DND-41 (cell line): ENCODE results near the gene SMOC2.

Experiments used
- ATAC-seq: fragments of 200-7000 bp; cut with Tn5 transposase; 3 replicates; pipeline ENCODE4 v1.9.1; 2021; ENCODE audit warnings: low read depth; ENCODE audit not compliant: insufficient read depth
- DNase-seq: peaks from one replicate; pipeline ENCODE4 v3.0.0-alpha.2; 2020
- H2AFZ ChIP-seq: 2 replicates; pipeline ENCODE4 v1.6.0; 2012; ENCODE audit warnings: low read depth, low read length
- H3K27ac ChIP-seq: 2 replicates; pipeline ENCODE4 v1.5.1; 2012; ENCODE audit warnings: low read length, inconsistent platforms
- H3K27me3 ChIP-seq: fragments of 200-600 bp; sonication (generic); 2 replicates; pipeline ENCODE4 v1.6.0; 2012; ENCODE audit warnings: low read length, mild to moderate bottlenecking, inconsistent platforms; ENCODE audit not compliant: insufficient read depth, poor library complexity
- H3K36me3 ChIP-seq: 2 replicates; pipeline ENCODE4 v1.5.1; 2012; ENCODE audit warnings: low read length, inconsistent platforms; ENCODE audit not compliant: insufficient read depth
- H3K4me1 ChIP-seq: 2 replicates; pipeline ENCODE4 v1.5.1; 2012; ENCODE audit warnings: mild to moderate bottlenecking, low read length; ENCODE audit not compliant: insufficient read depth
- H3K4me2 ChIP-seq: 2 replicates; pipeline ENCODE4 v1.6.0; 2012; ENCODE audit warnings: mild to moderate bottlenecking, moderate library complexity, low read length, inconsistent platforms; ENCODE audit not compliant: insufficient read depth
- H3K4me3 ChIP-seq, 2 experiments: fragments of 200-600 bp in 1 of 2; shearing (Covaris generic) in 1 of 2; 2 replicates each; pipeline ENCODE4 v1.5.1; 2012 to 2016; ENCODE audit warnings: inconsistent platforms in 2 of 2, low read length in 2 of 2, mild to moderate bottlenecking in 2 of 2, low read depth in 1 of 2, moderate library complexity in 1 of 2
- H3K79me2 ChIP-seq: 2 replicates; pipeline ENCODE4 v1.6.0; 2012; ENCODE audit warnings: low read length, inconsistent platforms; ENCODE audit not compliant: insufficient read depth
- H3K9ac ChIP-seq: 2 replicates; pipeline ENCODE4 v1.6.0; 2012; ENCODE audit warnings: low read depth, mild to moderate bottlenecking, inconsistent platforms, low read length, moderate library complexity
- H3K9me3 ChIP-seq: 2 replicates; pipeline ENCODE4 v1.5.1; 2012; ENCODE audit warnings: low read length, moderate library complexity, mild to moderate bottlenecking, inconsistent platforms; ENCODE audit not compliant: insufficient read depth, severe bottlenecking
- H4K20me1 ChIP-seq: 2 replicates; pipeline ENCODE4 v1.6.0; 2012; ENCODE audit warnings: low read length; ENCODE audit not compliant: insufficient read depth
- EZH2 ChIP-seq: IDR thresholded peaks from 3 replicates; pipeline ENCODE4 v1.6.1; 2012; ENCODE audit warnings: borderline replicate concordance, low read depth, mild to moderate bottlenecking, moderate library complexity, low read length, inconsistent platforms; ENCODE audit not compliant: severe bottlenecking
- TF ChIP-seq, protein P1 (sequence below): IDR thresholded peaks from 2 replicates; pipeline ENCODE4 v1.5.1; 2012; ENCODE audit warnings: borderline replicate concordance, low read length, moderate library complexity, mild to moderate bottlenecking; ENCODE audit not compliant: poor library complexity, severe bottlenecking; ENCODE audit errors: extremely low read depth

Gene SMOC2

DNA sequence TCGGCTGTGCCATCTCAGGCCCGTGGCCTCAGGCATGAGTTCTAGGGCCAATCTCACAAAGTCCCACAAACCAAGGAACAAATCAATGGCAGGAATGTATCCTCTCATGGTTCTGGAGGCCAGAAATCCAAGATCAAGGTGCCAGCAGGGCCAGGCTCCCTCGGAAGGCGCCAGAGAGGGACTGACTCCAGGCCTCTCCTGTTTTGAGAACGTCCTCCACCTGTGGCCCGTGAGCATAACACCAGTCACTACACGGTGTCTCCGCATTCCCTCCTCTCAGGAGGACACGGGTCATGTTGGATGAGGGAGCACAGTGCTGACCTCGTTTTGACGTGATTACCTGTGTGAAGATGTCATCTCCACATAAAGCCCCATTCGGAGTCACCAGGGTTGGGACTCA is 45.0 kb upstream of the SMOC2 start:
- Histone ChIP-seq H3K79me2 (no peaks in the 10 kb centered on the region), H2AFZ (no peak overlapping the region), H3K36me3 (no peaks in the 10 kb centered on the region), H3K9ac (no peak overlapping the region), H3K9me3 (peaks cover 6% of the 10 kb centered on the region), H3K4me3 (no peak overlapping the region), H3K27ac (no peak overlapping the region), H4K20me1 (no peaks in the 10 kb centered on the region), H3K4me1 (no peaks in the 10 kb centered on the region), H3K4me2 (no peak overlapping the region), H3K27me3 (no peaks in the 10 kb centered on the region)
- DNase-seq (no peak), ATAC-seq (no peak)
- TF ChIP-seq, protein P1, sequence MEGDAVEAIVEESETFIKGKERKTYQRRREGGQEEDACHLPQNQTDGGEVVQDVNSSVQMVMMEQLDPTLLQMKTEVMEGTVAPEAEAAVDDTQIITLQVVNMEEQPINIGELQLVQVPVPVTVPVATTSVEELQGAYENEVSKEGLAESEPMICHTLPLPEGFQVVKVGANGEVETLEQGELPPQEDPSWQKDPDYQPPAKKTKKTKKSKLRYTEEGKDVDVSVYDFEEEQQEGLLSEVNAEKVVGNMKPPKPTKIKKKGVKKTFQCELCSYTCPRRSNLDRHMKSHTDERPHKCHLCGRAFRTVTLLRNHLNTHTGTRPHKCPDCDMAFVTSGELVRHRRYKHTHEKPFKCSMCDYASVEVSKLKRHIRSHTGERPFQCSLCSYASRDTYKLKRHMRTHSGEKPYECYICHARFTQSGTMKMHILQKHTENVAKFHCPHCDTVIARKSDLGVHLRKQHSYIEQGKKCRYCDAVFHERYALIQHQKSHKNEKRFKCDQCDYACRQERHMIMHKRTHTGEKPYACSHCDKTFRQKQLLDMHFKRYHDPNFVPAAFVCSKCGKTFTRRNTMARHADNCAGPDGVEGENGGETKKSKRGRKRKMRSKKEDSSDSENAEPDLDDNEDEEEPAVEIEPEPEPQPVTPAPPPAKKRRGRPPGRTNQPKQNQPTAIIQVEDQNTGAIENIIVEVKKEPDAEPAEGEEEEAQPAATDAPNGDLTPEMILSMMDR: no peak
- no peak for TF ChIP-seq EZH2

DNA sequence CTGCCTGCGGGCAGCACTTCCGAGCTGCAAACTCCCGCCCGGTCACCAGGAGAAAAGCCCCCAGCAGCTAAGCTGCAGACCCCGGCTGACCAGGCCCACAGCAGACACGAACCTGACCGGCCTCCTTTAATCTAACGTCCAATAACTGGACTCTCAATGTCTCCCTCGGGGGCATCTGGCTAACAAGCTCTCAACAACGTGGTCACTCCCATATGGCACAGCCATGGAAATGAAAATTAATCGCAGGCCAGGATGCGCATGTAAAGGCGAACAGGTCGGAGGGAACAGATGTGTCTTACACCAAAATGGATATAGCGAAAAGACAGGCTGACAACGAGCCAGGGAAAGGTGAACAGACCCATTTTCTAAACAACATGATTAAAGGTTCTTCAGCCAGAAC is 44.4 kb upstream of the SMOC2 start:
- Histone ChIP-seq H3K27me3 (no peaks in the 10 kb centered on the region), H3K4me2 (no peak overlapping the region), H3K9ac (no peak overlapping the region), H3K9me3 (peaks cover 6% of the 10 kb centered on the region), H3K27ac (no peak overlapping the region), H3K4me3 (no peak overlapping the region), H4K20me1 (no peaks in the 10 kb centered on the region), H2AFZ (no peak overlapping the region), H3K79me2 (no peaks in the 10 kb centered on the region), H3K4me1 (no peaks in the 10 kb centered on the region), H3K36me3 (no peaks in the 10 kb centered on the region)
- ATAC-seq (no peak), DNase-seq (no peak)
- TF ChIP-seq, protein P1: no peak
- no peak for TF ChIP-seq EZH2

- no peak overlapping the region for H2AFZ ChIP-seq
- H3K27me3 ChIP-seq: no peaks in the 10 kb centered on the region
- H3K9ac ChIP-seq: no peak overlapping the region
- H3K4me1 ChIP-seq: no peaks in the 10 kb centered on the region
- peaks cover 6% of the 10 kb centered on the region for H3K9me3 ChIP-seq
- DNase-seq: no peak
- TF ChIP-seq, protein P1: no peak
- TF ChIP-seq EZH2: no peak
- ATAC-seq: no peak
- no peaks in the 10 kb centered on the region for H3K79me2 ChIP-seq
- H3K4me2 ChIP-seq: no peak overlapping the region
- H3K4me3 ChIP-seq: no peak overlapping the region
- H3K27ac ChIP-seq: no peak overlapping the region
- no peaks in the 10 kb centered on the region for H3K36me3 ChIP-seq
- no peaks in the 10 kb centered on the region for H4K20me1 ChIP-seq
Observed at GRCh38 chr6:168397012-168397411, 44.0 kb upstream of the SMOC2 start.

DNA sequence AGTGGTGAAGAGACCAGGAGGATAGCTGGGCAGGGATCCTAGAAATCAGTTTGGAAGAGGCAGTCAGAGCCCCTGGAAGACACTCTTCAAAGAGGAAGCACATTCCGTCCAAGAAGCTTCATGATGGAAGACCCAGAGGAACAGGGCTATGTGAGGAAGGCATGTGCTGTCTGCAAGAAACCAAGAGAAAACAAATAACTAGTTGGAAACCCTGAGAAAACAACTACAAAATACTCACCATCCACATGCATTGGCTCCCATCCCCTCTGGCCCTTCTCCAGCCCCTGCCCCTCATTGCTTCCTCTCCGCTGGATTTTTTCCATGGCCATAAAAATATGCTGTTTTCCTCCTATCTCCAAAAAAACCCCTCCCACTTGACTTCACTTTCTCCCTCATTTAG is 40.9 kb upstream of the SMOC2 start:
- Histone ChIP-seq H3K9ac (no peak overlapping the region), H3K79me2 (no peaks in the 10 kb centered on the region), H3K4me2 (no peak overlapping the region), H3K27ac (no peak overlapping the region), H3K36me3 (no peaks in the 10 kb centered on the region), H4K20me1 (no peaks in the 10 kb centered on the region), H2AFZ (no peak overlapping the region), H3K27me3 (no peaks in the 10 kb centered on the region), H3K4me3 (no peak overlapping the region), H3K4me1 (no peaks in the 10 kb centered on the region), H3K9me3 (peaks cover 6% of the 10 kb centered on the region)
- TF ChIP-seq EZH2: no peak
- TF ChIP-seq, protein P1: no peak
- DNase-seq (no peak), ATAC-seq (no peak)
